BJ (cell line): ENCODE results near the gene UNC50. TPM values are rescaled to one million over a fixed set of nuclear protein-coding genes. Genes with fewer than 3 reads are reported as not detected.

Experiments used
- CTCF ChIA-PET: fragments of 350-600 bp; formaldehyde crosslinking; extraction: SDS; loops from one replicate; lab custom pipeline; 2021; ENCODE audit warnings: antibody characterized with exemption, inconsistent platforms; lab: Yijun Ruan, JAX
- POLR2A ChIA-PET: fragments of 300-600 bp; sonication (Branson Sonifier 250); formaldehyde crosslinking; extraction: SDS; loops from one replicate; lab custom pipeline; 2021; ENCODE audit warnings: antibody characterized with exemption; lab: Charles Lee
- DNase-seq: peaks from one replicate; pipeline ENCODE4 v3.0.0-alpha.2; 2011; ENCODE audit warnings: low read depth
- H3K27me3 ChIP-seq: 2 replicates; pipeline ENCODE4 v1.6.0; 2011; ENCODE audit warnings: low read length; ENCODE audit not compliant: control insufficient read depth, insufficient read depth
- H3K36me3 ChIP-seq: 2 replicates; pipeline ENCODE4 v1.5.1; 2011; ENCODE audit warnings: low read length; ENCODE audit not compliant: control insufficient read depth, insufficient read depth
- H3K4me3 ChIP-seq: 2 replicates; pipeline ENCODE4 v1.5.1; 2011; ENCODE audit warnings: low read depth, mild to moderate bottlenecking, control low read depth, low read length
- polyA plus RNA-seq: library from polyadenylated mRNA; depleted of rRNA; stranded (reverse); fragments of >200 nt; gene quantifications from 2 replicates; pipeline ENCODE4 v1.2.3, GENCODE V29; 2011
- TF ChIP-seq, protein P1 (sequence below): IDR thresholded peaks from 2 replicates; pipeline ENCODE4 v1.5.1; 2011; ENCODE audit warnings: low read depth, mild to moderate bottlenecking, control low read depth, inconsistent platforms, low read length, moderate library complexity; ENCODE audit not compliant: insufficient read depth

UNC50 gene
- polyA plus RNA-seq, 1 experiment: 18.3 TPM

DNA sequence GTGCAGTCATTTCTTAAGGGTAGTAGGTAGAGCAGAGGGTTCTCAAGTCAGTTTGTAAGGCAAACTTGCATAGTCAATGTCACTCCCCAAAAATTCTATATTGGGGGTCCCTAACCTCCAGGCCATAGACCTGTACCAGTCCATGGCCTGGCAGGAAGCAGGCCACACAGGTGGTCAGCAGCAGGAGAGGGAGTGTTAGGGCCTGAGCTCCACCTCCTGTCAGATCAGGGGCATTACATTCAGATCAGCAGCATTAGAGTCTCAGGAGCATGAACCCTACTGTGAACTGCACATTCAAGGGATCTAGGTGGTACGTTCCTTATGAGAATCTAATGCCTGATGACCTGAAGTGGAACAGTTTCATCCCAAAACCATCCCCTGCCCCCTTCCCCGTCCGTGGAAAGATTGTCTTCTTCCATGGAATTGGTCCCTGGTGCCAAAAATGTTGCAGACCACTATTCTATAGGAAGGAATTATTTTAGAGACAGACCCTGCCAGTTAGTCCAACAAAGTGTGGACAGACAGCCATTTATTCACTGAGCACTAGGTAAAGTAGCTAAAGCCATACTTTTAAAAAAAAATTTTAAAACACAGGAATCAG, 6.8 kb upstream of the UNC50 start:
- TF ChIP-seq, protein P1, sequence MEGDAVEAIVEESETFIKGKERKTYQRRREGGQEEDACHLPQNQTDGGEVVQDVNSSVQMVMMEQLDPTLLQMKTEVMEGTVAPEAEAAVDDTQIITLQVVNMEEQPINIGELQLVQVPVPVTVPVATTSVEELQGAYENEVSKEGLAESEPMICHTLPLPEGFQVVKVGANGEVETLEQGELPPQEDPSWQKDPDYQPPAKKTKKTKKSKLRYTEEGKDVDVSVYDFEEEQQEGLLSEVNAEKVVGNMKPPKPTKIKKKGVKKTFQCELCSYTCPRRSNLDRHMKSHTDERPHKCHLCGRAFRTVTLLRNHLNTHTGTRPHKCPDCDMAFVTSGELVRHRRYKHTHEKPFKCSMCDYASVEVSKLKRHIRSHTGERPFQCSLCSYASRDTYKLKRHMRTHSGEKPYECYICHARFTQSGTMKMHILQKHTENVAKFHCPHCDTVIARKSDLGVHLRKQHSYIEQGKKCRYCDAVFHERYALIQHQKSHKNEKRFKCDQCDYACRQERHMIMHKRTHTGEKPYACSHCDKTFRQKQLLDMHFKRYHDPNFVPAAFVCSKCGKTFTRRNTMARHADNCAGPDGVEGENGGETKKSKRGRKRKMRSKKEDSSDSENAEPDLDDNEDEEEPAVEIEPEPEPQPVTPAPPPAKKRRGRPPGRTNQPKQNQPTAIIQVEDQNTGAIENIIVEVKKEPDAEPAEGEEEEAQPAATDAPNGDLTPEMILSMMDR: peak; percentile 69
- POLR2A ChIA-PET: no interaction called here
- no peak for DNase-seq
- H3K36me3 ChIP-seq: peaks cover 6% of the 10 kb centered on the region
- H3K27me3 ChIP-seq: no peaks in the 10 kb centered on the region
- CTCF ChIA-PET: interaction anchor here (0.9 to 1.5 kb wide), 4 partner anchors 32 to 86 kb away, joined by 3 to 4 read pairs (median 3); no protein-coding TSS in a partner anchor
- no peak overlapping the region for H3K4me3 ChIP-seq

DNA sequence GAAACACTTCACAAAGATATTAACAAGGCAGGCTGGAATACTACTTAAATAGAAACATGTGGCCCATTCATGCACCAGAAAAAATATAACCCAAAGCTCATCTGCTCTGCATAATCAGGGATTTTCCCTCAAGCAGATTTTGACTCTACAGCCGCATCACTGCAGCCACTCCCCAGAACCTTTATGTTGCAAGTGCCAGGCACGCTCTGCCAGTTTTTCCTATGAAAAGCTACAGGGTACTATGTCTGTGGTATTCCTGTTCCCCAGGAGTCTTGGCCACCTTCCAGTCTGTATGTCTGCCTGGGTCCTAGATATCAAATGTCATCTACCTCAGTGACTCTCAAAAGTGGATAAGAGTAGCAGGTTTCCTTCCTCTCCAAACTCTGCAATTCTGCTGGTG, 3.8 kb upstream of the UNC50 start:
- ChIA-PET CTCF (interaction anchor here (1.1 to 1.3 kb wide), 2 partner anchors 45 to 192 kb away, joined by 3 to 4 read pairs; no protein-coding TSS in a partner anchor), POLR2A (no interaction called here)
- DNase-seq: no peak
- no peak overlapping the region for H3K4me3 ChIP-seq
- H3K36me3 ChIP-seq: peaks cover 6% of the 10 kb centered on the region
- TF ChIP-seq, protein P1: no peak
- H3K27me3 ChIP-seq: no peaks in the 10 kb centered on the region

DNA sequence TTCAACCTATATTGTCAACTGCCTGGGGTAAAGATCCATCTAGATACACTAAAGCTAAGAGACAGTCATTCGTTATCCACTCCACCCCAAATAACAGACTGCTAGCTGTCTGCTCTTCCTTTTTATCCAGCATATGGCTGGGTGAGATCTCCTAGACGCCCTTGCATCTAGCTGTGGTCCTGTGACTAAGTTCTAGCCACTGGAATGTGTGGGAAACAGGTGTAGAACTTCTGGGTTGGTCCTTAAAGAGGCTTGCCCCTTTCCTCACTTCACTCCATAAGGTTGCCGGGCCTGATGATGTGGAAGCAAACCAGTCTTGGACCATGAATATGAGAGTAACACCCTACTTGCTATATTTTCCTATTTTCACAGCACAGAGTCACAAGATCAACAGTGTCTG, 3.3 kb upstream of the UNC50 start:
- POLR2A ChIA-PET: no interaction called here
- CTCF ChIA-PET: interaction anchor here (1.1 to 1.3 kb wide), 2 partner anchors 44 to 192 kb away, joined by 3 to 4 read pairs; no protein-coding TSS in a partner anchor

DNA sequence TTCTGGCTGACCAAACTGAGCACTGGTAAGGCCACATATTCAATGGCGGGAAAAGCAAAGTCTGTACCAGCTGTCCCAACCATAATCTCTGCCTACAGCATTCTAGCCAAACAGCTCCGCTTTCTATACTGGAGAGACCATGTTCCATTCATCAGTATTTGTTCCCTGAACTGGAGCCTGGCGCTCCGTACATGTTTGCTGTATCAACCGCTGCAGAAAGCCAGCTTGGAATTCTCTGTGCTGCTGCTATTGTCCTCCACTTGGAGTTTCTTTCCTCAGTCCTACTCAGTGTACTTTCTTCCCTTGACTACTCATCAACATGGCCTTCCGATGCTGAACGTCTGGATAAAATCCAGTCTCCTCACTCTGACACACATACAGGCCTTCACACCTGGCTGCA, 2.0 kb upstream of the UNC50 start:
- TF ChIP-seq, protein P1: no peak
- no peak for DNase-seq
- ChIA-PET POLR2A (no interaction called here), CTCF (no interaction called here)
- no peak overlapping the region for H3K4me3 ChIP-seq
- H3K27me3 ChIP-seq: no peaks in the 10 kb centered on the region
- peaks cover 8% of the 10 kb centered on the region for H3K36me3 ChIP-seq

More for the DNA sequence above, 3.3 kb upstream of the UNC50 start:
- DNase-seq: no peak
- H3K36me3 ChIP-seq: peaks cover 6% of the 10 kb centered on the region
- H3K27me3 ChIP-seq: no peaks in the 10 kb centered on the region
- H3K4me3 ChIP-seq: no peak overlapping the region
- TF ChIP-seq, protein P1: no peak

DNA sequence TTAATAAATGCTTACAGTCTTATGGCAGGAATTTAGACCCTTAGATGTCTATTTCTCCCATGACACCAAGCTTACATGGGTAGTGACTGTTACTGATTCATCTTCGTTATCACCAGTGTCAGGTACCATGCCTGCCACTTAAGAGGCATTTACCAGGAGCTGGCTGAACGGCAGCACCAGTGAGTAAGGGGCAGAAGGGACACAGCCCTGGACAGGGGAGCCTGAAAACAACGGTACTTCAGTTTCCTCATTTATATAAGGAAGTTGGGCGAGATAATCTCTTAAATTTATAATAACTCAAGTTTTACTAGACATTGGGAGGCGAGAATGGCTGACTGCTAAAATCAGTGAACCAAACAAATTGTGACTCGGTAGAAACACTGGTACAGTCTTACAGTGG, 1.3 kb upstream of the UNC50 start:
- ChIA-PET CTCF (no interaction called here), POLR2A (no interaction called here)
- TF ChIP-seq, protein P1: no peak
- Histone ChIP-seq H3K36me3 (peaks cover 8% of the 10 kb centered on the region), H3K4me3 (peak overlapping the region; percentile 90), H3K27me3 (no peaks in the 10 kb centered on the region)
- DNase-seq: no peak
